Endothelial cell of umbilical vein (primary cell): ENCODE data around the gene S100A16. TPM values are rescaled to one million over a fixed set of nuclear protein-coding genes. Genes with fewer than 3 reads are reported as not detected.
"Not testable (repeated sequence)": the region's sequence is repeated elsewhere in the genome, so short reads cannot be mapped to it uniquely, and the experiment has no call there.

Source experiments
- BruUV-seq: library from RNA; stranded (reverse); fragments of 400-500 nt; replicated peaks from 2 replicates; lab custom pipeline; 2021; lab: Mats Ljungman, UMichigan
- CTCF ChIA-PET: fragments of 300-600, 350-600 bp; sonication (Branson Sonifier 250); formaldehyde crosslinking; loops from one replicate; lab custom pipeline; 2021; ENCODE audit warnings: antibody characterized with exemption, inconsistent platforms; lab: Charles Lee
- POLR2A ChIA-PET: fragments of 300-600, 350-600 bp; sonication (Branson Sonifier 250); formaldehyde crosslinking; loops from one replicate; lab custom pipeline; 2021; ENCODE audit warnings: antibody characterized with exemption, inconsistent platforms; lab: Charles Lee
- DNase-seq: peaks from one replicate; pipeline ENCODE4 v3.0.0-alpha.2; 2011; ENCODE audit warnings: low read depth, low spot score
- FAIRE-seq: peaks from 2 replicates; lab custom pipeline; 2011; peaks lifted over from hg19 to GRCh38; lab: Jason Lieb, UNC
- H2AFZ ChIP-seq: 2 replicates; pipeline ENCODE4 v1.6.0; 2012; ENCODE audit warnings: low read depth, low read length, control low read depth, inconsistent platforms
- H3K27ac ChIP-seq: 2 replicates; pipeline ENCODE4 v1.5.1; 2011; ENCODE audit warnings: low read depth, mild to moderate bottlenecking, control low read depth, low read length, moderate library complexity; ENCODE audit not compliant: insufficient read depth
- H3K27me3 ChIP-seq, 2 experiments: 2 replicates each; pipeline versions ENCODE4 v1.6.0 to v1.6.1; 2011; ENCODE audit warnings: low read length in 2 of 2, mixed read lengths in 1 of 2; ENCODE audit not compliant: control insufficient read depth in 2 of 2, insufficient read depth in 2 of 2
- H3K36me3 ChIP-seq, 2 experiments: 2 replicates in 1 of 2; 3 replicates in 1 of 2; pipeline ENCODE4 v1.5.1; 2011; ENCODE audit warnings: low read length in 2 of 2, mild to moderate bottlenecking in 1 of 2, moderate library complexity in 1 of 2; ENCODE audit not compliant: control insufficient read depth in 2 of 2, insufficient read depth in 2 of 2; ENCODE audit errors: extremely low read depth in 1 of 2
- H3K4me1 ChIP-seq: 3 replicates; pipeline ENCODE4 v1.5.1; 2011; ENCODE audit warnings: mild to moderate bottlenecking, low read length; ENCODE audit not compliant: control insufficient read depth, insufficient read depth; ENCODE audit errors: extremely low read depth
- H3K4me2 ChIP-seq: 2 replicates; pipeline ENCODE4 v1.6.1; 2011; ENCODE audit warnings: low read length, control low read depth, mixed read lengths; ENCODE audit not compliant: insufficient read depth
- H3K4me3 ChIP-seq, 3 experiments: fragments of 200-600 bp in 1 of 3; sonication (generic), shearing (Covaris generic) in 1 of 3; replicated peaks in 1 of 3; 2 replicates each; pipeline ENCODE4 v1.5.1; 2011 to 2016; ENCODE audit warnings: control low read depth in 3 of 3, low read length in 3 of 3, mild to moderate bottlenecking in 2 of 3, inconsistent platforms in 1 of 3, low read depth in 1 of 3, moderate library complexity in 1 of 3; ENCODE audit not compliant: insufficient read depth in 1 of 3
- H3K79me2 ChIP-seq: 2 replicates; pipeline ENCODE4 v1.6.0; 2012; ENCODE audit warnings: low read length, inconsistent platforms; ENCODE audit not compliant: control insufficient read depth, insufficient read depth
- H3K9ac ChIP-seq: replicated peaks from 2 replicates; pipeline ENCODE3; 2011; ENCODE audit warnings: low read length, control low read depth; ENCODE audit not compliant: insufficient read depth; ENCODE audit errors: extremely low read depth
- H3K9me1 ChIP-seq: replicated peaks from 3 replicates; pipeline ENCODE4 v1.6.0; 2011; ENCODE audit warnings: mild to moderate bottlenecking, low read length; ENCODE audit not compliant: control insufficient read depth, insufficient read depth; ENCODE audit errors: extremely low read depth
- H3K9me3 ChIP-seq: replicated peaks from 2 replicates; pipeline ENCODE4 v1.5.1; 2012; ENCODE audit warnings: low read length, inconsistent platforms; ENCODE audit not compliant: control insufficient read depth, insufficient read depth
- H4K20me1 ChIP-seq: replicated peaks from 2 replicates; pipeline ENCODE3; 2011; ENCODE audit warnings: mild to moderate bottlenecking, low read length; ENCODE audit not compliant: control insufficient read depth, insufficient read depth; ENCODE audit errors: extremely low read depth
- CTCF ChIP-seq, 2 donors: IDR thresholded peaks; 1 replicate in 1 of 2; 2 replicates in 1 of 2; pipeline ENCODE4 v1.5.1; 2011; ENCODE audit warnings: low read length in 2 of 2, mild to moderate bottlenecking in 2 of 2, moderate library complexity in 2 of 2, control low read depth in 1 of 2, inconsistent platforms in 1 of 2, low read depth in 1 of 2; ENCODE audit not compliant: insufficient read depth in 1 of 2; ENCODE audit errors: extremely low read depth in 1 of 2
- EZH2 ChIP-seq: IDR thresholded peaks from 2 replicates; pipeline ENCODE4 v1.6.1; 2012; ENCODE audit warnings: borderline replicate concordance, low read depth, mild to moderate bottlenecking, moderate library complexity, low read length, inconsistent platforms; ENCODE audit not compliant: severe bottlenecking
- FOS ChIP-seq: IDR thresholded peaks from 2 replicates; pipeline ENCODE4 v1.6.1; 2011; ENCODE audit warnings: mild to moderate bottlenecking, low read length, moderate library complexity, borderline replicate concordance; ENCODE audit not compliant: insufficient read depth
- GATA2 ChIP-seq: IDR thresholded peaks from 2 replicates; pipeline ENCODE4 v1.7.0; 2011; ENCODE audit warnings: low read depth, mild to moderate bottlenecking, moderate library complexity, mixed read lengths, low read length; ENCODE audit not compliant: insufficient read length, insufficient read depth
- JUN ChIP-seq: IDR thresholded peaks from 2 replicates; pipeline ENCODE4 v1.6.1; 2011; ENCODE audit warnings: borderline replicate concordance, low read depth; ENCODE audit not compliant: insufficient read length, insufficient read depth
- MAX ChIP-seq: IDR thresholded peaks from 2 replicates; pipeline ENCODE4 v1.6.1; 2011; ENCODE audit not compliant: insufficient read depth, insufficient read length
- MYC ChIP-seq: IDR thresholded peaks from one replicate; pipeline ENCODE4 v1.6.1; 2011; ENCODE audit warnings: mild to moderate bottlenecking, low read depth, low read length
- POLR2A ChIP-seq: IDR thresholded peaks from 2 replicates; pipeline ENCODE4 v1.6.1; 2012; ENCODE audit warnings: low read depth, mild to moderate bottlenecking, control low read depth, low read length
- POLR2AphosphoS5 ChIP-seq: IDR thresholded peaks from 2 replicates; pipeline ENCODE4 v1.6.1; 2012; ENCODE audit warnings: low read depth, mild to moderate bottlenecking, control low read depth, low read length, moderate library complexity; ENCODE audit not compliant: insufficient read depth
- dilution Hi-C: fragments of 300-500 bp; cut with MboI; formaldehyde crosslinking; loops from one replicate; pipeline ENCODE4 v1.15.0; 2019; ENCODE audit warnings: low sequenced_read_pairs; ENCODE audit not compliant: extremely low pct_ligation_motif_present
- intact Hi-C: fragments of 100-400 bp; cut with micrococcal nuclease; formaldehyde crosslinking; loops from one replicate; pipeline ENCODE4 v1.10.0; 2022
- polyA plus RNA-seq, 4 experiments: library from polyadenylated mRNA; depleted of rRNA in 3 of 4; stranded (reverse) in 3 of 4; unstranded in 1 of 4; fragments of >200 nt; gene quantifications; 2 replicates each; pipeline versions ENCODE4 v1.2.1 to v1.2.3, GENCODE V29; 2011 to 2012; ENCODE audit warnings: missing spikeins in 1 of 4
- total RNA-seq: library from RNA; stranded (reverse); gene quantifications from 2 replicates; pipeline ENCODE4 v1.2.3, GENCODE V29; 2021

The S100A16 gene
- total and polyA plus RNA-seq, 2 donors (not counting 3 experiments of a cell fraction or from before 2014, with no cell fraction given), result 701 to 1,770 TPM

GRCh38 chr1:153592748-153593147 is 20.2 kb downstream of the S100A16 start:
- intact Hi-C loops (no loop called here), dilution Hi-C loops (no loop called here)
- no peak overlapping the region for H3K4me2 ChIP-seq
- H3K9ac ChIP-seq, result no peak overlapping the region
- CTCF ChIA-PET, result interaction anchor here (1.4 to 2.7 kb wide), 3 partner anchors 15 to 34 kb away, joined by 5 to 12 read pairs (median 5); partner anchors contain the start of genes S100A1 and S100A13
- no peaks in the 10 kb centered on the region for H3K4me1 ChIP-seq
- DNase-seq (no peak), FAIRE-seq (no peak)
- H3K9me3 ChIP-seq, result no peaks in the 10 kb centered on the region
- BruUV-seq, result no TSS peak
- no peak overlapping the region for H3K4me3 ChIP-seq
- no peak overlapping the region for H3K27ac ChIP-seq
- no peaks in the 10 kb centered on the region for H3K79me2 ChIP-seq
- POLR2A ChIA-PET, result interaction anchor here (0.7 to 0.9 kb wide), 2 partner anchors 16 to 35 kb away, joined by 3 to 4 read pairs; partner anchors contain the start of gene S100A13
- H3K36me3 ChIP-seq, result no peaks in the 10 kb centered on the region
- H4K20me1 ChIP-seq, result no peaks in the 10 kb centered on the region
- H2AFZ ChIP-seq, result no peak overlapping the region
- no peaks in the 10 kb centered on the region for H3K27me3 ChIP-seq
- H3K9me1 ChIP-seq, result no peaks in the 10 kb centered on the region
- TF ChIP-seq GATA2 (no peak), JUN (no peak), FOS (no peak), MYC (no peak), CTCF (IDR thresholded peaks at IDR 0.05; ENCODE audit: extremely low read depth in 1 of 2, insufficient read depth in 1 of 2, low read depth in 1 of 2, low read length in 2 of 2) (no peak)

- dilution Hi-C loops (no loop called here), intact Hi-C loops (no loop called here)
- H3K27ac ChIP-seq, result no peak overlapping the region
- H3K27me3 ChIP-seq, result no peaks in the 10 kb centered on the region
- no peaks in the 10 kb centered on the region for H3K36me3 ChIP-seq
- H3K4me1 ChIP-seq, result peaks cover 5% of the 10 kb centered on the region
- FAIRE-seq, result no peak
- no peaks in the 10 kb centered on the region for H4K20me1 ChIP-seq
- no peaks in the 10 kb centered on the region for H3K9me3 ChIP-seq
- no TSS peak for BruUV-seq
- CTCF ChIA-PET, result interaction anchor here (4.6 kb wide), 1 partner anchor 16 kb away, joined by 24 read pairs; no protein-coding TSS in a partner anchor
- POLR2A ChIA-PET, result no interaction called here
- no peaks in the 10 kb centered on the region for H3K9me1 ChIP-seq
- no peak for TF ChIP-seq POLR2A
- TF ChIP-seq EZH2, result no peak
- TF ChIP-seq MAX, result no peak
- TF ChIP-seq FOS, result no peak
- TF ChIP-seq POLR2AphosphoS5, result no peak
- no peak for DNase-seq
- H3K4me3 ChIP-seq, result no peak overlapping the region
- H3K4me2 ChIP-seq, result no peak overlapping the region
- H3K9ac ChIP-seq, result no peak overlapping the region
- no peaks in the 10 kb centered on the region for H3K79me2 ChIP-seq
- H2AFZ ChIP-seq, result no peak overlapping the region
These were observed 24.5 kb downstream of the S100A16 start for GRCh38 chr1:153588482-153588881.

- H3K36me3 ChIP-seq, POLR2A ChIA-PET, H3K27me3 ChIP-seq, H3K4me1 ChIP-seq, H2AFZ ChIP-seq, H3K27ac ChIP-seq, H3K9me1 ChIP-seq, H3K4me3 ChIP-seq, H3K9ac ChIP-seq, dilution Hi-C loops, H3K4me2 ChIP-seq, H3K9me3 ChIP-seq, H3K79me2 ChIP-seq, BruUV-seq, intact Hi-C loops, H4K20me1 ChIP-seq, DNase-seq, FAIRE-seq: not testable (repeated sequence)
- CTCF ChIA-PET, result interaction anchor here (1.0 to 4.6 kb wide), 2 partner anchors 10 to 15 kb away, joined by 3 to 24 read pairs; no protein-coding TSS in a partner anchor
These were observed 24.9 kb downstream of the S100A16 start for GRCh38 chr1:153588033-153588432.
